Stimulated activated CD8-positive, alpha-beta memory T cell treated with anti-CD3 and anti-CD28 coated beads, Interleukin-7, amount 100 ng/mL, for 1 hour (primary cell): Measurements from ENCODE around the gene ACO2.
A peak's percentile ranks its signal among the peaks of the same experiment; 100 is the strongest.
"Not testable (repeated sequence)": the region's sequence is repeated elsewhere in the genome, so short reads cannot be mapped to it uniquely, and the experiment has no call there.

Experiments
- DNase-seq, 2 donors: peaks; one replicate each; pipeline ENCODE4 v3.0.0-alpha.2; 2020; ENCODE audit warnings: low read depth in 2 of 2

Gene ACO2

DNA sequence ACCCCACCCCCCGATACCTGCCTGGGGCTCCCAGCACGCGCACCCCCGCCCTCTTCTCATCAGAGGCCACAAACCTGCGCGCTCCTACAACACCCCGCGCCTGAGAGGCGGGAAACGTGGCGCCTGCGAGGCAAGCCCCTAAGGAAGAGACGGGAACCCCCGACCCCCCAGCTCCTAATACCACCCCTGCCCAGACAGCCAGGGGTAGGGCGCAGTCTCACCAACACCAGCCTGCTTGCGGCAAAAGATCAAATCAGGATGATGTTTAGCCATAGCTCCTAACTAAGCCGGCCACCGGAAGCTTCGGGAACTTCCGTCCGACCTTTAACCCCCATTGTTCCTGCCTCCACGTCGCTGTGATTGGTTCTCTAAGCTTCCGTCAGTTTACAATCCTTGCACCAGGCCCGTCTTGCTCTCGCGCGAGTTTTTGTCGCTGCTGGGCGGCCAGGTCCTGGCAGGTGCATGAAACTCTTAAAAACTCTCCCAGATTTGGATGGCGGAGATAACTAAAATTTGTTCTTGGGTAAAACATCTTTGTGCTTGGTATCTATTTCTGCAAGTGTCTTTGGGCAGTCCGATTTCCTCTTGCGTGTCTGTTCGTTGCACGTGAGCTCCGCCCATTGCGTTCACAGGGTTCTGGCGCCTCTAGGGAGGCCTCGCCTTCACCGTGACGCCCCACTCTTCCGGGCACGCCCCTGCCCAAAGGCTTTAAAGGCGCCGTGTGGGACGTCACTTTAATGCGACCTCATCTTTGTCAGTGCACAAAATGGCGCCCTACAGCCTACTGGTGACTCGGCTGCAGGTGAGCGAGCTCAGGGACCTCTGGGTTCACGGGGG, at the start of gene ACO2, which contains the start of gene PHF5A:
ACO2 (plus strand) TSS at position 737 of the 837 bp plus-strand sequence; CDS start at position 767, 30 bp downstream.
PHF5A (minus strand) TSS at position 312 of the 837 bp plus-strand sequence; CDS start at position 273, 39 bp downstream.
- DNase-seq = peak; percentile 97 to 99

DNA sequence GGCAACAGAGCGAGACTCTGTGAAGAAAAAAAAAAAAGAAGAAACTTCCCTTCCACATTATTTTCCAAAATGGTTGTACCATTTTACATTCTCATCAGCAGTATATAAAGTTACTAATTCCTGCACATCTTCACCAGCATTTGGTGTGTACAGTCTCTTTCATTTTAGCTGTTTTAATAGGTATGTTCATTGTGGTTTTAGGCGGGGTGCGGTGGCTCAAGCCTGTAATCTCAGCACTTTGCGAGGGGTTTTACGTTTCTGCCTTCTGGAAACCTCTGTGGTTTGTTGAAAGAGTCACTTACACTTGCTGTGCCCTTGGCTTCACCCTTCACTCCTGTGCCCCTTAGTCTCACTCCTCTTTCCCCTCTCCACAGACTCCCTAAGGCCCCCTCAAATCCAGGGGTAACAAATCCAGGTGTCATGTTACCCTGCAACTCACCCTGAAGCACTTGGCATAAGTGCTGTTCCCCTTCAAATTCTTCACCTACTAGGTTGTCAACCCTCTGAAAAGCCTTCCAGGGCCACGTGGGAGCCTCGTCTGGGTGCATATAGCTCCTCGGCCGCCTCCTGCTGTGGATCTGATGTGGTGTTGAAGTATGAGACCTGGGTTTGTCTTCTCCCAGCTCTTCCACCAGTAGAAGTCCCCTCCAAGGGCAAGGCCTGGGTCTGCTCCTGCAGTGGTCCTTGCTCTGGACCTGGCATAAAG, 43.1 kb upstream of the ACO2 start:
- DNase-seq = no peak

DNA sequence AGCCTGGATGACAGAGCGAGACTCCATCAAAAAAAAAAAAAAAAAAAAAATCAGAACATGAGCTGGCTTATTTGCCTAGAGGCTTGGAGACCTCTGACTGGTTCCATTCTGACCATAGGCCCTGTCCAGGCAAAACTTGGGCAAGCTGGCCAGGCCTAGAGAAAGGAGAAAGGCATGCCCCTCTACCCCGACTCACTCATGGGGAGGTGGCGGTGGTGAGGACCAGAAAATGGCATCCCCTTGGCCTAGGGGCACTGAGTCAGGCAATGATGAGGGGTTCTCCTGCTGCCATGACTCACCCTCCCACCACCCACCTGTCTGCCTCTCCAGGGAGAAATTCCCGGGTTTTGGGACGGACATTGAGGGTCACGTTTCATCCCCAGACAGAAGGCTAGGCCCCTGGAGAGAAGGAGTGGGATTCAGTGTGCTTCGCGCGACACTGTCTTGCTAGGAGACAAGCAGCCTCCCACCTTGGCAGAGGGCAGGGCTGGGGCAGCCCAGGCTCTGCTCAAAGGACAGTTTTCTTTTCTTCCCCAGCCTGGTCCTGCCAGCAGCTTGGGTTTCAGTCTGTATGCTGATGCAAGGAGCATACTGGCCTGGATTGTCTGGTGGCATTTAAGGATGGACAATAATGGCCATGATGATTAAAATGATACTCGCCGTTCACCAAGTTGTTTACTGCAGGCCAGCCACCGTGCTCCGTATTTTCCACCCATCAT, 39.5 kb upstream of the ACO2 start:
- DNase-seq = no peak

GRCh38 chr22:41429951-41430332, 39.0 kb upstream of the ACO2 start:
- no peak for DNase-seq

GRCh38 chr22:41431656-41432055, 37.3 kb upstream of the ACO2 start:
- no peak for DNase-seq

GRCh38 chr22:41433480-41433879, 35.4 kb upstream of the ACO2 start:
- not testable (repeated sequence) for DNase-seq

DNA sequence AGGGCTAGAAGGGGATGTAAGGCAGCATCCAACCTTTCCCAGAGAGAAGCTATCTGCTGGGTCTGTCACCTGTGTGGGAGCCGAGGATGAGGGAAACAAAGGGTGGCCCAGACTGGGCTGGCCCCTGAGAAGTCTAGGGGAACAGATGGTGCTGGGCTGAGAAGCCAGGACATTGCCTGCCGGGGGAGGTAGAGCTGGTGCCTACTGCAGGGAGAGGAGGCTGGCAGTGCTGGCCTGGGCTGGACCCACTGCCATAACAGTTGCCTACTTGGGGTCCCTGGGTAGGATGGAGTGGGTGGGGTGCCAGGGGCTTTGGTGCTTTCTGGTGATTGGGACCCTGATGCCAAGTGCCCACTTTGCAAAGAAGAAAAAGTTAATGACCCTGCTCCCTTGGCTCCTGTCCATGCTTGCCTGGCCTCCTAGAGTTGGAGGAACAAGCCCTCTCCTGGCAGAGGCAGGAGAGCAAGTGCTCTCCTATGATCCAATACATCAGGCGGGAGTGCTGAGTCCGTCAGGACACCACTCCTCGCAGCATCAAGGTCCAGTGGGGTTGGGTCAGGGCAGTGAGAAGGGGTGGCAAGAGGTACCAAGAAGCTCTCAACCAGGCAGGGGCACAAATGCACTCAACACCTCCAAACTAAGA, 34.4 kb upstream of the ACO2 start:
- not testable (repeated sequence) for DNase-seq

- DNase-seq = no peak
These were observed 33.4 kb upstream of the ACO2 start for GRCh38 chr22:41435560-41435959.

- no peak for DNase-seq
These were observed 32.4 kb upstream of the ACO2 start for GRCh38 chr22:41436322-41437113.

DNA sequence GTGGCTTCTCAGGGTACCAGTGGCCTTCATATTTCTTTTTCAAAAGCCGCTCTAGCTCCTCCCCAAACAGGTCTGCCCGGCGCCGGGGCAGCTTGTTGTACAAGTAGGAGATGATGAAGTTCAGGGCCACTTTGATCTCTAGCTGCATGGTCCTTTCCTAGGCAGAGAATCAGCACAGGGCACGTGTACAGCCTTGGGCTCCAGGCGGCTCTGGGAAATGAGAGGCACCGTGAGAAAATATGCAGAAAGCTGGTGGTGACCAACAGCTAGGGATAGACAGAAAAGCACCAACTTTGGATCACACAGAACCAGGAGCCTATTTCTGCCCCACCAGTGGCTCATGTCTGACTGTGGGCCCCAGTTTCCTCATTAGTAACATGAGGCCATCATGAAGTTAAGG, 31.7 kb upstream of the ACO2 start:
- DNase-seq = no peak

GRCh38 chr22:41440511-41440910, 28.4 kb upstream of the ACO2 start:
- DNase-seq = not testable (repeated sequence)

DNA sequence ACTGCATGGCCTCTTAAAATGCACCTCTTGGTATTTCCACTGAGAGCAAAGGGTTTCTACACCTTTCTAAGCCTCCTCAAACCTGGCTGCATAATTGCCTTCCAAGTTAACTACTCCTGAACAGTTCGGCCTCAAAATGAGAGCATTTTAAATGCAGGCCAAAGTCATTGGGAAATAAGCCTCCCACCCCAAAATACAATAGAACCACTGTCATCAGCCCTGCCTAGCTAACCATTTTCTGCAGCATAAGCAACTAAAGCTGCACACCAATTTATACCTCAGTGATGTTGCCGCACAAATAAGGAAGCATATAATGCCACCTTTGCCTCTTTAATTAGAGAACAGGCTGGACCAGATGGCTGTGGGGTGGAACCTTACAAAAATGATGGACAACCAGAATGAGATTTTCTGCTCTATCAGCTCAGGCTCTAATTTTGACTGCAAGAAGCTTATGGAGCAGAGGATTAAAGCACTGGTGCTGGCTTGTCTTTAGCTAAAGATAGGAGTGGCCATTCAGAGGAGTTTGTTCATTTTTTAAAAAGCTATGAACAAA, 26.6 kb upstream of the ACO2 start:
- no peak for DNase-seq

GRCh38 chr22:41444360-41445128, 24.4 kb upstream of the ACO2 start:
- DNase-seq = peak; percentile 62 to 64

- no peak for DNase-seq
These were observed 23.5 kb upstream of the ACO2 start for GRCh38 chr22:41445129-41446056.

- no peak for DNase-seq
These were observed 22.8 kb upstream of the ACO2 start for GRCh38 chr22:41446057-41446501.

DNA sequence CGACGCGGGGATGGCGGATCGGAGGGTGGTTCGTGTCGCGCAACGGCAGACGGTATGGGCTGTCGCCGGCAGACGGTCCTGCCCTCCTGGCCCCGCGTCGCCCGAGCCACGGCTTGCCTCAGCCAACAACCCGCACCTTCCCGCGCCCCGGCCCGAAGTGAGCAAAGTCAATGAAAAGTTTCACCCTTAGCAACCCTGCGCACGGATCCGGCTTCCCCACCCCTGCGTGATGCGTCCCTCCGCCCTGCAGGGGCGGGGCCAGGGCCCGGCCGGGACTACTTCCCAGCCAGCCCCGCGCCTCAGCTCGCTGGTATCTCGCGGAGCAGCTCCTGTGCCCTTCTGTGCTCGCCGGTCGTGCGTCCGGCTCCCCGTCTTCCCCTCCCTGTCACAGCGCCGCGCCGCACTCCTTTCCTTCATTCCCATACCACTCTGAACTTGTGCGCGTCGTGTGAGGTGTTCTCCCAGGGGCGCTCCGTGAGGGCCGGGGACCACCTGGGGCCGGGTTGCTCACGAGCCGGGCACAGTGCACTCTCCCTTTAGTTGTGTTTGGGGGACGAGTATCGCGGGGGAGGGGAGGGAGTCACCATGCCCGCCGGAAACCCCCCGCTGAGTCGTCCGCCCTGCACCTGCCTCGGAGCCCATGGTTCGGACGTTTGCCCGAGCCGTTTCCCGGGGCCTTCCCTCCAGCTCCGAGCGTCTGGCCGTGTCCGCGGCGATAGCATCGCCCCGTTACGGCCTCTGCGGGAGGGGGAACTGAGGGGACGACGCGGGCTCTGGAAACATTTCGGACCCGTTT, 22.1 kb upstream of the ACO2 start, which contains the start of gene TOB2:
TOB2 (minus strand) TSS at position 163 of the 796 bp plus-strand sequence. CDS start 9,456 bp downstream, outside the sequence.
- peak; percentile 90 to 92 for DNase-seq

DNA sequence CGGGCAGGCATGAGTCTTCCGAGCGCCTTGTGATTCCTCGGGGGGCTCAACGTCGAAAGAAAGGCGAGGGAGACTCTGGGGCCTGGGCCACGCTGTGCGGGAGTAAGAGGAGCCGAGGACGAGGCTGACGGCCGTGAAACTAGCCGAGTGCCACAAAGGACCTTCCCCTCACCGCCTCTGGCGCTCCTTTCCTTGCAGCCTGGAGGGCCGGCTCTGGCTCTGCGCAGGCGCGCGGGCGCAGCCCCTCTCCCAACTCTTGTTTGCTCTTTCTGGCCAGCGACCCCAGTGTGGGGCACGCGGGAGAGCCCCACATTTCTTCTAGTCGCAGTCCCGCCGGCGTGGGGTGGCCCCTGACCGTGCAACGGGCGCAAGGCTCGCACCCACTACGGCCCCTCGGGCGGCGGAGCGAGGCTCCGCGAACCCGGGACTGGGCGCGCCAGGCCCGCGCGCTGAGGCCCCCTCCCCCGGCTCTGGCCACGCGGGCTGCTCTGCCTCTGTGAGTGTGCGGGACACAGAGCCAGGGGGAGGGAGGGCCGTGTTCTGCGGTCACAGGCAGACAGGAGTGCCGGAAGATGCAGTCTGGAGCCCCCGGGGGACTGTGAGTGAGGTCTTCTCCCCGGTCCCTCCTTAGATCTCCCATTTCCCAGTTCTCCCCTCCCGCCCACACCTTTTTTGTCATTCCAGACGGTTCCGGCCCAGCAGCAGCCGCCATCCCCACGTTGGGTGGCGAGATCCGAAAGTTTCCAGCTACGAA, 21.3 kb upstream of the ACO2 start:
- DNase-seq = peak; percentile 13 to 29
